Amygdala (tissue), 56 donors: ENCODE measurements around the gene PDE7B.

Experiments
- DNase-seq, 56 donors: peaks; one replicate each; lab custom pipeline; 2025; lab: John Stamatoyannopoulos, UW

PDE7B gene

GRCh38 chr6:135883536-135883935 is 32.0 kb downstream of the PDE7B start:
- no peak for DNase-seq

- DNase-seq, result no peak
Measured at GRCh38 chr6:135884136-135884535, 32.6 kb downstream of the PDE7B start.

- no peak for DNase-seq
Measured at GRCh38 chr6:135887069-135887468, 35.6 kb downstream of the PDE7B start.

- DNase-seq, result no peak
Measured at GRCh38 chr6:135888818-135889217, 37.3 kb downstream of the PDE7B start.

- no peak for DNase-seq
Measured at GRCh38 chr6:135890876-135891275, 39.4 kb downstream of the PDE7B start.

GRCh38 chr6:135891710-135892109 is 40.2 kb downstream of the PDE7B start:
- DNase-seq, result no peak

- DNase-seq, result no peak
Measured at GRCh38 chr6:135895231-135895911, 43.9 kb downstream of the PDE7B start.

GRCh38 chr6:135897087-135897486 is 45.6 kb downstream of the PDE7B start:
- DNase-seq, result no peak

GRCh38 chr6:135901774-135902524 is 50.4 kb downstream of the PDE7B start:
- DNase-seq, result peak in 14 of 56 donors; percentile 2 to 35 (median 20)

- no peak for DNase-seq
Measured at GRCh38 chr6:135902756-135903331, 51.3 kb downstream of the PDE7B start.

GRCh38 chr6:135904666-135905065 is 53.2 kb downstream of the PDE7B start:
- DNase-seq, result no peak

- DNase-seq, result peak in 43 of 56 donors; percentile 4 to 78 (median 37)
Measured at GRCh38 chr6:135905604-135906300, 54.3 kb downstream of the PDE7B start.

GRCh38 chr6:135906542-135906941 is 55.0 kb downstream of the PDE7B start:
- DNase-seq, result no peak

GRCh38 chr6:135906972-135907465 is 55.5 kb downstream of the PDE7B start:
- no peak for DNase-seq

GRCh38 chr6:135909737-135910387 is 58.4 kb downstream of the PDE7B start:
- peak in 3 of 56 donors; percentile 12 to 22 (median 13) for DNase-seq

GRCh38 chr6:135910790-135911618 is 59.5 kb downstream of the PDE7B start:
- no peak for DNase-seq

GRCh38 chr6:135913785-135914184 is 62.3 kb downstream of the PDE7B start:
- no peak for DNase-seq

GRCh38 chr6:135919026-135919425 is 67.5 kb downstream of the PDE7B start:
- DNase-seq, result no peak

GRCh38 chr6:135920689-135921088 is 69.2 kb downstream of the PDE7B start:
- DNase-seq, result no peak
